ENCODE measurements around the gene FRYL.
"Not testable (repeated sequence)": the region's sequence is repeated elsewhere in the genome, so short reads cannot be mapped to it uniquely, and the experiment has no call there.

Gene FRYL

DNA sequence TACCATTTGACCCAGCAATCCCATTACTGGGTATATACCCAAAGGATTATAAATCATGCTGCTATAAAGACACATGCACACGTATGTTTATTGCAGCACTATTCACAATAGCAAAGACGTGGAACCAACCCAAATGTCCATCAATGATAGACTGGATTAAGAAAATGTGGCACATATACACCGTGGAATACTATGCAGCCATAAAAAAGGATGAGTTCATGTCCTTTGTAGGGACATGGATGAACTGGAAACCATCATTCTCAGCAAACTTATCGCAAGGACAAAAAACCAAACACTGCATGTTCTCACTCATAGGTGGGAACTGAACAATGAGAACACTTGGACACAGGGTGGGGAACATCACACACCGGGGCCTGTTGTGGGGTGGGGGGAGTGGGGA lies 34.9 kb downstream of the FRYL start:
- DNase-seq: not testable (repeated sequence)

DNA sequence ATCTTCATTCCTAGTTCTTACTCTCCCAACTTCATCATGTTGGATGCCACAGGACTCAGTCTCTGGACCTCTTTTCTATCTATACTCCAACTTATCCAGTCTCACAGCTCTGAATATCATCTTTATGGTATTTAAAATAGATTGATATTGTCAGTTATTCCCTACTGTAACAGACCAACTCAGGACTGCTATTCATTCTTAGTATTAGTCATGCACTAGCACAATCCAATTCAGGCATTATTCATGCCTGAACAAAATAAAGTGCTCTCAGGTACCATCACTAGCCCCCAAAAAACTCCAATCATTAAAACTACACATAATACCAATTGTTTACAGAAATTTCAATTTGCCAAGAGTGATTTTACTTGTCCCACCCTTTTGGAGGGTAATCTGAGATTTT lies 37.7 kb downstream of the FRYL start:
- peak; percentile 24 for DNase-seq

DNA sequence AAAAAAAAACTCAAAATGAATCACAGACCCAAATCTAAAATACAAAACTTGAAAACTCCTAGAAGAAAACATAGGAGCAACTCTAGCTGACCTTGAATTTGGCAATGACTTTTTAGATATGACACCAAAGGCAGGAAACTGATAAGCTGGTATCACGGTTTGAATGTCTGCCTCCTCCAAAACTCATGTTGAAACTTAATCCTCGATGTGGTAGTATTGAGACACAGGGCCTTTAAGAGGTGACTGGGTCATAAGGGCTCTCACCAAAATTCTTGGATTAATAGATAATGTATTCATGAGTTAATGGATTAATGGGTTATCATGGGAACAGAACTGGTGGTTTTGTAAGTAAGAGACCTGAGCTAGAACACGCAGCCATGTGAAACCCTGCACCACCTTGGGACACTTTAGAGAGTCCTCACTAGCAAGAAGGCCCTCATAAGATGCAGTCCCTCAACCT lies 40.5 kb downstream of the FRYL start:
- no peak for DNase-seq

GRCh38 chr4:48738856-48739255 lies 41.2 kb downstream of the FRYL start:
- DNase-seq: no peak

- not testable (repeated sequence) for DNase-seq
Observed at GRCh38 chr4:48728906-48729496, 51.1 kb downstream of the FRYL start.

- no peak for DNase-seq
Observed at GRCh38 chr4:48727666-48728459, 52.2 kb downstream of the FRYL start.

DNA sequence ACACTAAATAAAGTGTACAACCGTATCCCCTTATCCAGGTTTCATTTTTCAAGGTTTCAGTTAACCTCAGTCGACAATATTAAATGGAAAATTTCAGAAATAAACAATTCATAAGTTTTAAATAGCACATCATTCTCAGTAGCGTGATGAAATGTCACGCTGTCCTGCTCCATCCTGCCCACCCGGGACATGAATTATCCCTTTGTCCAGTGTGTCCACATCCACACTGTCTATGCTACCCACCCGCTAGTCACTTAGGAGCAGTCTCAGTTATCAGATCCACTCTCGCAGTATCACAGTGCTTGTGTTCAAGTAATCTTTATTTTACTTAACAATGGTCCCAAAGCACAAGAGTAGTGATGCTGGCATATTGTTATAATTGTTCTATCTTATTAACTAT lies 54.7 kb downstream of the FRYL start:
- DNase-seq: no peak

- DNase-seq: no peak
Observed at GRCh38 chr4:48722509-48723446, 57.3 kb downstream of the FRYL start.

GRCh38 chr4:48720459-48720858 lies 59.6 kb downstream of the FRYL start:
- DNase-seq: no peak

- DNase-seq: no peak
Observed at GRCh38 chr4:48718818-48719465, 61.1 kb downstream of the FRYL start.

DNA sequence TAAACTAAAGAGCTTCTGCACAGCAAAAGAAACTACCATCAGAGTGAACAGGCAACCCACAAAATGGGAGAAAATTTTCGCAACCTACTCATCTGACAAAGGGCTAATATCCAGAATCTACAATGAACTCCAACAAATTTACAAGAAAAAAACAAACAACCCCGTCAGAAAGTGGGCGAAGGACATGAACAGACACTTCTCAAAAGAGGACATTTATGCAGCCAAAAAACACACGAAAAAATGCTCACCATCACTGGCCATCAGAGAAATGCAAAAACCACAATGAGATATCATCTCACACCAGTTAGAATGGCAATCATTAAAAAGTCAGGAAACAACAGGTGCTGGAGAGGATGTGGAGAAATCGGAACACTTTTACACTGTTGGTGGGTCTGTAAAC lies 63.8 kb downstream of the FRYL start:
- DNase-seq: not testable (repeated sequence)

- DNase-seq: no peak
Observed at GRCh38 chr4:48710446-48711209, 69.5 kb downstream of the FRYL start.

- DNase-seq: no peak
Observed at GRCh38 chr4:48709901-48710300, 70.2 kb downstream of the FRYL start.

- DNase-seq: no peak
Observed at GRCh38 chr4:48708610-48709009, 71.5 kb downstream of the FRYL start.

- no peak for DNase-seq
Observed at GRCh38 chr4:48706736-48707135, 73.3 kb downstream of the FRYL start.

GRCh38 chr4:48705609-48706008 lies 74.5 kb downstream of the FRYL start:
- DNase-seq: no peak

DNA sequence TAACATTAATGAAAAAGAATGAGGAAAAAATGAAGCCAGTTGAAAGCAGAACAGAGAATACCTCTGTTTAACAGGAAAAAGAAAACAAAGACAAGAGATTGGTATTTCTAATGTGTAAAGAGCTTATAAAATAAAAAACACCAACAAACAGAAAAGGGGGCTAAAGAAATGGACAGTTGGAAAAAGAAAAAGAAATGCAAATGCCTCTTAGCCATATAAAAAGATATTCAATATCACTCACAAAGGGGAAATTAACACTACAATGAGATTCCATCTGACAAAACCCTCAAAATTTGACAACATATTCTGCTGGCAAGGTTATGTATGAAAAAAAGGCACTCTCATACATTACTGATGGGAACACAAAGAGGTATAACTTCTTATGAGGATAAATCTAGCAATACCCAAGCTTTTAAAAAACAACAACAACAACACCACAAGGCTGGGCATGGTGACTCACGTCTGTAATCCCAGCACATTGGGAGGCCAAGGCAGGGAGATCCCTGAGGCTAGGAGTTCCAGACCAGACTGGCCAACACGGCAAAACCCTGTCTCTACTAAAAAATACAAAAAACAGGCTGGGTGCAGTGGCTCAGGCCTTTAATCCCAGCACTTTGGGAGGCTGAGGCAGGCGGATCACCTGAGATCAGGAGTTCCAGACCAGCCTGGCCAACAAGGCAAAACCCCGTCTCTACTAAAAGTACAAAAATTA lies 75.8 kb downstream of the FRYL start:
- DNase-seq: no peak

DNA sequence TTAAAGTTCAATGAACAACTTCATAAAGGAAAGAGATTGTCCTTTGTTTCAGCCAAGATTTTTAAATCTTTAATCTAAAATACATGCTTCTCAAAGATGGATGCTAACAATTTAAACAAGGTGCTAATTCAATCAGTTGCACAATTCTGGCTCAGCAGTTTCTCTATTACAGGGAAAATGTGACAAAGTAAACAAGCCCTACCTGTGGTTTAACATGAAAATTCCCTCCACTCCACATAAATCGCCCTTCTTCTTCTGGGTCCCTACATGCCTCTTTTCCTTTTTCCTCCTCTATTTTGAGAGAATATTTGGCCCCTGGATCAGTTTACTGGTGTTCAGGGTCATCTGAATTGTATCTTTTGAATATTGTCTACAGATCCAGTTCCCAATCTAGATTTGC lies 80.6 kb downstream of the FRYL start:
- DNase-seq: no peak

- peak; percentile 92 for DNase-seq
Observed at GRCh38 chr4:48698029-48698971, 81.8 kb downstream of the FRYL start.

DNA sequence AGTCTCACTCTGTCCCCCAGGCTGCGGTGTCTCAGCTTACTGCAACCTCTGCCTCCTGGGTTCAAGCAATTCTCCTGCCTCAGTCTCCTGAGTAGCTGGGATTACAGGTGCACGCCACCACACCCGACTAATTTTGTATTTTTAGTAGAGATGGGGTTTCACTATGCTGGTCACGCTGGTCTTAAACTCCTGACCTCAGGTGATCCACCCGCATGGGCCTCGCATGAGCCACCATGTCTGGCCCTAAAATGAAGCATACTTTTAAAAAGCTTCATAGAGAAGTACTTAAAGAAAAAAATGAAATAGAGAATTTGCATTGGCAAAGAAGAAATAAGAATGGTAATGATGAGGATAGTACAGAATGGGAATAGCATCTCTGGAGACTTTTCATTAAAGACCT lies 82.6 kb downstream of the FRYL start:
- DNase-seq: not testable (repeated sequence)

Data from fibroblast of skin of abdomen (primary cell).